GM21825 (cell line): ENCODE results near the gene RPS6KA6.
"Not testable (repeated sequence)": the region's sequence is repeated elsewhere in the genome, so short reads cannot be mapped to it uniquely, and the experiment has no call there.

Experiments
- ATAC-seq: cut with Tn5 transposase; IDR thresholded peaks from one replicate; pipeline ENCODE4 v1.9.1; 2021; ENCODE audit warnings: mild to moderate bottlenecking, moderate library complexity; ENCODE audit not compliant: unreplicated experiment

RPS6KA6 gene

DNA sequence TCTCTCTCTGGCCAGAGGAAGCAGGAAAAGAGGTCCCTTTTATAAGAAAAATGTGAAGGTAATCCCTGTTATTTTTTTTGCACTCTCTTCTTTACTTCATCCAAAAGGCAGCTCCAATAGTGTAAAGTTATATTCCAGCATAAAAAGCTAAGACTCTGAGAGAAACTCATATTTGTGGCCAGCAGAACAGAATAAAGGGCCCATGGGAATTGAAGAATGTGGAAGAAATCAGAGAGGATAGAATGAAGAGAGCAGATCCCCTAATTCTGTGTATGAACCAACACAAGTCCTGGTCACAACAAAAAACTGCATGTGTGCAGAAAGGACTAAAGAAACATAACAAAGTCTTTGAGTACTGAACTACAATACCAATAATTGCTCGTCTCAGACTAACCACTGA is 22.3 kb downstream of the RPS6KA6 start:
- no peak for ATAC-seq

- ATAC-seq = no peak
These were observed 25.6 kb downstream of the RPS6KA6 start for GRCh38 chrX:84162401-84162800.

DNA sequence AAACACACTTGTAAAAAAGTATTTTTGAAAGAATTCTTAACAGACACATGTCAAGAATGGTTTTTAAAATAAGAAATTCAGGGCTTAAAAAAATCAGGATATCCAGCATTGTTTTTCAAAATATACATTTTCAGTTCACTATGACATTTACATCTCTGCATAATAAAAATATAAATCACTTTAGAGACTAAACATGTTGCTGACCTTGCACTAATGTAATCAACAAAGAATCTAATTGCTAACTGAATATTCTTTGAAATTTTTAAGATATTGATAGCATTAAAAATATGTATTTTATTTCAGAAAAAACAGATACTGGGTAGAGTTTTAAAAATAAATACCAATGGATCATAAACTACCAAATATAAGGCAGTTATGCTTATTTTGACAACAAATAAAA is 26.4 kb downstream of the RPS6KA6 start:
- ATAC-seq = no peak

- ATAC-seq = no peak
These were observed 27.3 kb downstream of the RPS6KA6 start for GRCh38 chrX:84160736-84161135.

DNA sequence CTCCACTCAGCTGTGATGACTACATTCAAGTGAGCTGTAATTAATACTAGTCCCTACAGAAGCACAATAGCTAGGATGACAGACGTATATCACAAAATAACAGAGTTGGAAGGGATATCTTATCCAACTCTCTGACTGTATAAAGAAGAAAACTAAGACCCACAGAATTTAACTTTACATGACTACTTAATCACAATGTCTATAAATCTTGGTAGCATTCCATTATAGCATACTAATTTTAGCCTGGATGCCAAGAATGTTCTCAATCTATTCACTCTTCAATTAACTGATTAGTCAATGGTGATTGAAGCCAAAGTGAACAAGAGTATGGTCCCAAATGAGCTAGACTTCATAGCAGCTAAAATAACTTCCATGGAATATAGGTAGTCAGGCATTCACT is 31.2 kb downstream of the RPS6KA6 start:
- no peak for ATAC-seq

DNA sequence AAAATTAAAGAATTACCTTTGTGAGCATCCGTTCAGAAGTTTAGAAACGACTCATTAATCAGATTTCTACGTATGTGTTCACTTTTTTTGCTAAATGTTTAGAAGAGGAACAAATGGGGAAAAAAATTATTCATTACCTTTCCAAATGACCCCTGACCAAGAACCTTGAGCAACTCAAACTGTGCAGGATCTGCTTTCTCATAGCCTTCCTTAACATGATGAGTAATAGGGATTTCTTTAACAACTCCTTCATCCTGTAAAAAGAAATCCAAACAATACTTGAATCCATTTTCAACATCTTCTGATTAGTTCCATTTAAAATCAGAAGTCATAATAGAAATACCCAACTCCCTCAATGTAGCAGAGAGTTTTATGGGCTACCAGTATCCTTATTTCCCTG is 32.1 kb downstream of the RPS6KA6 start:
- no peak for ATAC-seq

DNA sequence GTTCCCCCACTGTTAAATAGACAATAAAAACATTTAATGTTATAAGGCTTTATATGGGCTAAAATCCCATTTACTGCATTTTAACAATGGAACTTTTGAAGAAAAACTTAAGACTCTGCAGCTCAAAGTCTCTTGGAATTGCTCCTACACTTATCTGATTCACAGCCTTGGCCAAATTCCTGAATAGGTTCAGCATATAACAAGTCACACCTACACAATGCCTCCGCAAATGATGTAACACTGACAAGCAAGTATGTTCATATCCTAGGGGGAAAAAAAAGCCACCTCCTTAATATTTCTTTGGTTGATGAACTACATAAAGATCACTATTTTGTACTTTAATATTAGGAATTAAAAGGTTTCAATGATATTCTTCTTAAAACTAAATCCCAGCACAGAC is 34.5 kb downstream of the RPS6KA6 start:
- no peak for ATAC-seq

GRCh38 chrX:84144991-84145390 is 43.0 kb downstream of the RPS6KA6 start:
- no peak for ATAC-seq

DNA sequence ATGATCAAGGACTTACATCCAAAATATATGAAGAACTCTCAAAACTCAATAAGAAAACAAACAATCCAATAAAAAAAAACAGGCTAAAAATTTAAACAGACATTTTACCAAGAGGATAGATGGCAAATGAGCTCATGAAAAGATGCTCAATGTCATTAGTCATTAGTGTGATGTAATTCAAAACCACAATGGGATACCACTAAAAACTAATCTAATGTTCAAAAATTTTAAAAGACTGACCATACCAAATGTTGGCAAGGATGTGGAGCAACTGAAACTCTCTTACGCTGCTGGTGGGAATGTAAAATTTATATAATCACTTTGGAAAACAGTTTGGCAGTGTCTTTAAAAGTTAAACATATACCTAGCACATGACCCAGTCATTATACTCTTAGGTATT is 43.7 kb downstream of the RPS6KA6 start:
- no peak for ATAC-seq

- no peak for ATAC-seq
These were observed 55.0 kb downstream of the RPS6KA6 start for GRCh38 chrX:84133023-84133422.

DNA sequence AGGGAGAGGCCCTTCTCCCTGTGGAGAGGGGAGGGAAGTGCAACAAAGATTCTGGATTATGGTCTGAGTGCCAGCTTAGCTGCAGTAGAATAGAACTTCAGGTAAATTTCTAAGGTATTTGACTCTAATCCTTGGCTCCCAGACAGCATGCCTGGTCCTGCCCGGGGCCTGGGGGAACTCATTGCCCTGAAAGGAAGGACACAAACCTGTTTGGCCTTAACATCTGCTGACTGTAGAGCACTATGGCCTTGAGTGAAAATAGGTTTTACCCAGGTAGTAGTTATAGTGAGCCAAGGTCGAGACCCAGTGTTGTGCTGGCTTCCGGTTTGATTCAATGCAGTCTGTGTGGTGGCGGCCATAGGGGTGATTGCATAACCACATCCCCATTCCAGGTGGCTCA is 64.4 kb downstream of the RPS6KA6 start:
- no peak for ATAC-seq

GRCh38 chrX:84118769-84119168 is 69.2 kb downstream of the RPS6KA6 start:
- ATAC-seq = no peak

GRCh38 chrX:84118315-84118714 is 69.7 kb downstream of the RPS6KA6 start:
- ATAC-seq = no peak

DNA sequence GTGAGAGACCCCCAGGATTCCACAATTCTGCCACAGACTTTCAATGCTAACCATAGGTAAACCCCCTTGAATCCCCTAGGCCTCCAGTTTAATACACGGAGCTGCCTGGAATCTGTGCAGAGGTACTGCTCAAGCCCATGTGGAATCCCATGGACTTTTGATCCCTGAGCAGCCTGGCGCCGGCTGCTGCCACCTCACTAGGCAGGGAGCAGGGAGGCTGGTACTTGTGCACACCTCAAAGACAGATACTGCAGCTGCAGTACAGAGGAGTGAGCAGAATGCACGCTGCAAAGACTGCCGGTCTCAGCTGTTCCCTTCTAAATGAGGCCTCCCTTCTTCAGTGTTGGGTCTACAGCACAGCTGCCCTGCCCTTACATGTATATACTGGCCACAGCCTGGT is 79.4 kb downstream of the RPS6KA6 start:
- no peak for ATAC-seq

DNA sequence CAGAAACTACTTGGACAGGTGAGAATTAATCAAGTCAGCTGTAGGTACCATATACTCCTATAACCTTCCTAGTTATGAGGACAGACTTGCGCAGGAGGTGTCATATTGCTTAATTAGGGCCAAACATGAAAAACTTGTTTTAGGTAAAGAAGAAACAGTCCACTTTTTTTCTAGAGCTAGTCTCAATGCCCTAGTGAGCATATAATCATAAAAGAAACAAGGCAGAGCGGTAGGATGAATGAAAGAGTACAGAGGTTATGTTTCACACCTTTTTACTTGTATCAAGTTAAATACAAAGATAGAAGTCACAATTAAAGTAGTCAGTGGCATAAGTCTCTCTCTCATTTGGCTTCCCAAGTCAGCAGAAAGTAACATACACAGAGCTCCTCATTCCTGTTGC is 88.9 kb downstream of the RPS6KA6 start:
- ATAC-seq = no peak

DNA sequence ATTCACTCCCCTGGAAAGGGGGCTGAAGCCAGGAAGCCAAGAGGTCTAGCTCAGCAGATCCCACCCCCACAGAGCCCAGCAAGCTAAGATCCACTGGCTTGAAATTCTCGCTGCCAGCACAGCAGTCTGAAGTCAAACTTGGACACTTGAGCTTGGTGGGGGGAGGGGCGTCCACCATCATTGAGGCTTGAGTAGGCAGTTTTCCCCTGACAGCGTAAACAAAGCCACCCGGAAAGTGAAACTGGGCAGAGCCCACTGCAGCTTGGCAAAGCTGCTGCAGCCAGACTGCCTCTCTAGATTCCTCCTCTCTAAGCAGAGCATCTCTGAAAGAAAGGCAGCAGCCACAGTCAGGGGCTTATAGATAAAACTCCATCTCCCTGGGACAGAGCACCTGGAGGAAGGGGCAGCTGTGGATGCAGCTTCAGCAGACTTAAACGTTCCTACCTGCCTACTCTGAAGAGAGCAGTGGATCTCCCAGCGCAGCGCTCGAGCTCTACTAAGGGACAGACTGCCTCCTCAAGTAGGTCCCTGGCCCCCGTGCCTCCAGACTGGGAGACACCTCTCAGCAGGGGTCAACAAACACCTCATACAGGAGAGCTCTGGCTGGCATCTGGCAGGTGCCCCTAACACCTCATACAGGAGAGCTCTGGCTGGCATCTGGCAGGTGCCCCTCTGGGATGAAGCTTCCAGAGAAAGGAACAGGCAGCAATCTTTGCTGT is 108.4 kb downstream of the RPS6KA6 start:
- ATAC-seq = not testable (repeated sequence)

DNA sequence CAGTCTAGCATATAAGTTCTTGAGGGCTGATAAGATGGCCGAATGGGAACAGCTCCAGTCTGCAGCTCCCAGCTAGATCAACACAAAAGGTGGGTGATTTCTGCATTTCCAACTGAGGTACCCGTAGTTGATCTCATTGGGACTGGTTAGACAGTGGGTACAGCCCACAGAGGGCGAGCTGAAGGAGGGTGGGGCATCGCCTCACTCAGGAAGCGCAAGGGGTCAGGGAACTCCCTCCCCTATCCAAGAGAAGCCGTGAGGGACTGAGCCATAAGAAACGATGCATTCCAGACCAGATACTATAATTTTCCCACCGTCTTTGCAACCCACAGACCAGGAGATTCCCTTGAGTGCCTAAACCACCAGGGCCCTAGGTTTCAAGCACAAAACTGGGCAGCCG is 109.0 kb downstream of the RPS6KA6 start:
- no peak for ATAC-seq

DNA sequence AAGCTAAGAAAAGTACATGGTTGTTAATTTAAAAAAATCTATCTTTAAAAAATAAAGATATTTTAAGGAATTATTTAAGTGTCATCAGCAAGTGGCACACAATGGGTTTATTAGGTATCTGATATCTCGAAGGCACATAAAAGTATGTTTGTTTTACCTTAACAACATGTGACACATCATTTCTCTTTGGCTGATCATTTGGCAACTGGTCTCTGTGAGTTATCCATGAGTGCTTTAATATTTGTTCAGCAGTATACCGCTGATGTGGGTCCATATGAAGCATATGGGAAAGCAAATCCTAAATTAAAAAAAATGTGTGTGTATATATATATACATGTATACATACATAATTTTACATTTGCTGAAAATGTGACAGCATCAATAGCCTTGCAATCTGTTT is 123.2 kb downstream of the RPS6KA6 start:
- ATAC-seq = no peak

GRCh38 chrX:84064164-84064563 is 123.8 kb downstream of the RPS6KA6 start:
- ATAC-seq = no peak

DNA sequence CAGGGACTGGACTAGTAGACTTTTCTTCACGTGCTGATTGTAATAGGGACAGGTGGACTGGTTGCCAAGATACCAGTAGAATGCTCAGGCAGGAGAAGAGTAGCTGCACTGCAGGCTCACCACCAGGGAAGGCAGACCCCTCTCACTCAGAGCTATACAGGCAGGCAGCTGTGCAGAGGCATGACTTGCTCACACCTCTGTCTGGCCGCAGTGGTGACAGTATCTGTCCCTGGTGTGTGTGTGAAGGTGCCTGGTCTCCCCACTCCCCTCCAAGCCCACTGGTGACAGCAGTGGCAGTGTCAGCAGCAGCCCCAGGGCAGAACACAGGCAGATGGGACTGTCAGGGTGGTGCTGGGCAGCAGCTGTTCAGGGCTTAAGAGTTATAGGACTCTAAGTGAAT is 140.7 kb downstream of the RPS6KA6 start:
- ATAC-seq = no peak

DNA sequence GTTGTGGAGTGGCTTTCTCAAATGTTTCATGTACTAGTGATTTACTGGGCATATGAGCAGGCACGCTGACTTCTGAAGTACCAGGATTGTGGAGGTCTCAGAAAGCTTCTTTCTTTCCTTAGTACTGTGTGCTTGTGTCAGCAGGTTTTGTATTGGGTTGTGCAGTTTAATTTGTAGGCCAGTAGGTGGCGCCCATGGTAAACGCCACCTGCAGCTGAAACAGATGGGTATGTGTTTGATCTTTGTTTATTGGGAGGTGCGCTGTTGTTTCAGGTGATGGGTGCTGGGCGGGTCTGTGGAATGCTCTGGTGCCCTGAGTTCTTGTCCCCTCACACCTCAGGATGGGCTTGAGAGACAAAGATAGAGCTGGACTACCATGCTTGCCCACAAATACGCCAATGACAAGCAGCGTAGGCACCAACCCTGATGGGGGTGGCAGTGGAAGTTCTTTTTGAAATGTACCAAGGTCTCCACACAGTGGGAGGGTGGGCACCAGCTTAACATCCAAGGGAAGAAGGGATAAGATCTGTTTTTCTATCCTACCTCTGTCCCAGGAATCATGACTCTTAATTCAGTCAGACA is 141.5 kb downstream of the RPS6KA6 start:
- ATAC-seq = peak; percentile 94

DNA sequence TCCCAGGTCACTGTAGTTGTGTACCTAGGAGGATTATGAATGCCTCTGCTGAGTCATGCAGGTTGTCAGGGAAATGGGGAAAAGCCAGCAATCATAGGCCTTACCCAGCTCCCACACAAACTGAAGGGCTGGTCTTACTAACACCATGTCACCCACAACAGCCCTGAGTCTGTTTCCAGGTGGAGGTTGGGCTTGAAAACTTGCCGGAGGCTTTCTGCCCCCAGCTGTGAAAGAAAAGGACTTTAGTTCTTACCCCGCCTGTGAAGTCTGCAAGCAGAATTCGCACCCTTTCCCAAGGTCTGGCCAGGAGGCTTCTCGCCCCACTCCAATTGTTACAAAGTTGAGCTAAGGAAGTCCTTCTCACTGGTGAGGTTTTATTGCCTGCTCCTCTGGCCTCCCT is 143.9 kb downstream of the RPS6KA6 start:
- ATAC-seq = no peak
